ENCODE measurements around the gene YPEL4.
"Not testable (repeated sequence)": the region's sequence is repeated elsewhere in the genome, so short reads cannot be mapped to it uniquely, and the experiment has no call there.

The YPEL4 gene

GRCh38 chr11:57658023-57658361 is 8.3 kb upstream of the YPEL4 start:
- peak overlapping the region; percentile 71 for H3K4me3 ChIP-seq (ENCODE audit: low read length)
- DNase-seq (ENCODE audit: low read depth): no peak
- no peak for TF ChIP-seq CTCF (conservative IDR thresholded peaks at IDR 0.05; ENCODE audit: low read depth, low read length)

GRCh38 chr11:57657194-57658022 is 7.7 kb upstream of the YPEL4 start, which contains the start of gene CLP1:
TSS of gene CLP1 (plus strand) at chr11:57657762. CDS start at chr11:57659477, 1,715 bp downstream.
- TF ChIP-seq CTCF (conservative IDR thresholded peaks at IDR 0.05; ENCODE audit: low read depth, low read length): no peak
- H3K4me3 ChIP-seq (ENCODE audit: low read length): peak within 1 kb of the TSS; percentile 71
- peak; percentile 96 for DNase-seq (ENCODE audit: low read depth)

- DNase-seq (ENCODE audit: low read depth): no peak
Observed at GRCh38 chr11:57656885-57657193, 7.1 kb upstream of the YPEL4 start.

GRCh38 chr11:57653163-57653562 is 3.5 kb upstream of the YPEL4 start:
- no peak for TF ChIP-seq CTCF (conservative IDR thresholded peaks at IDR 0.05; ENCODE audit: low read depth, low read length)
- H3K4me3 ChIP-seq (ENCODE audit: low read length): no peak overlapping the region
- no peak for DNase-seq (ENCODE audit: low read depth)

More at GRCh38 chr11:57656885-57657193, 7.1 kb upstream of the YPEL4 start:
- no peak for TF ChIP-seq CTCF (conservative IDR thresholded peaks at IDR 0.05; ENCODE audit: low read depth, low read length)
- peak overlapping the region; percentile 71 for H3K4me3 ChIP-seq (ENCODE audit: low read length)

GRCh38 chr11:57652662-57653061 is 3.0 kb upstream of the YPEL4 start:
- DNase-seq (ENCODE audit: low read depth): no peak
- TF ChIP-seq CTCF (conservative IDR thresholded peaks at IDR 0.05; ENCODE audit: low read depth, low read length): no peak

GRCh38 chr11:57652230-57652629 is 2.5 kb upstream of the YPEL4 start:
- not testable (repeated sequence) for DNase-seq (ENCODE audit: low read depth); H3K4me3 ChIP-seq (ENCODE audit: low read length)

More at GRCh38 chr11:57652662-57653061, 3.0 kb upstream of the YPEL4 start:
- no peak overlapping the region for H3K4me3 ChIP-seq (ENCODE audit: low read length)

- TF ChIP-seq CTCF (conservative IDR thresholded peaks at IDR 0.05; ENCODE audit: low read depth, low read length): no peak
- H3K4me3 ChIP-seq (ENCODE audit: low read length): no peak overlapping the region
- no peak for DNase-seq (ENCODE audit: low read depth)
Observed at GRCh38 chr11:57651408-57651807, 1.7 kb upstream of the YPEL4 start.
